Ovary (tissue), 3 donors: ENCODE results near the gene MELTF.

Experiments used
- EP300 ChIP-seq: sonication (generic); formaldehyde crosslinking; IDR thresholded peaks from one replicate; pipeline ENCODE4 v1.6.1; 2017; ENCODE audit warnings: antibody characterized with exemption
- POLR2A ChIP-seq: fragments of 450-650 bp; IDR thresholded peaks from one replicate; pipeline ENCODE4 v1.6.1; 2017; ENCODE audit warnings: antibody characterized with exemption, mild to moderate bottlenecking, moderate library complexity
- TF ChIP-seq, protein P1 (sequence below), 3 donors: fragments of 450-650 bp in 2 of 3; fragments of 200-600 bp in 1 of 3; IDR thresholded peaks; one replicate each; pipeline versions ENCODE4 v1.5.1 to v1.8.0; 2016 to 2022; ENCODE audit warnings: antibody characterized with exemption in 3 of 3, mild to moderate bottlenecking in 1 of 3
- donor health status: DM: no; HTN: no; CAD: no.

DNA sequence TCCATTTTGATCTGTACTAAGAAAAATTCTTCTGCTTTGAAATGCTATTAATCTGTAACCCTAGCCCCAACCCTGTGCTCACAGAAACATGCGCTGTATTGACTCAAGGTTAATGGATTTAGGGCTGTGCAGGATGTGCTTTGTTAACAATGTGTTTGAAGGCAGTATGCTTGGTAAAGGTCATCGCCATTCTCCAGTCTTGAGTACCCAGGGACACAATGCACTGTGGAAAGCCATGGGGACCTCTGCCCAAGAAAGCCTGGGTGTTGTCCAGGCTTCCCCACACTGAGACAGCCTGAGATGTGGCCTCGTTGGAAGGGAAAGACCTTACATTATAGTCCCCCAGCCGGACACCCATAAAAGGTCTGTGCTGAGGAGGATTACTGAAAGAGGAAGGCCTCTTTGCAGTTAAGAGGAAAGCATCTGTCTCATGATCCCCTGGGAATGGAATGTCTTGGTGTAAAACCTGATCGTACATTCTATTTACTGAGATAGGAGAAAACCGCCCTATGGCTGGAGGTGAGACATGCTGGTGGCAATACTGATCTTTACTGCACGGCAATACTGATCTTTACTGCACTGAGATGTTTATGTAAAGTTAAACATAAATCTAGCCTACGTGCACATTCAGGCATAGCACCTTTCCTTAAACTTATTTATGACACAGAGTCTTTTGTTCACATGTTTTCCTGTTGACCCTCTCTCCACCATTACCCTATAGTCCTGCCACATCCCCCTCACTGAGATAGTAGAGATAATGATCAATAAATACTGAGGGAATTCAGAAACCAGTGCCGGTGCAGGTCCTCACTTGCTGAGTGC is 67.3 kb downstream of the MELTF start:
- TF ChIP-seq, protein P1, sequence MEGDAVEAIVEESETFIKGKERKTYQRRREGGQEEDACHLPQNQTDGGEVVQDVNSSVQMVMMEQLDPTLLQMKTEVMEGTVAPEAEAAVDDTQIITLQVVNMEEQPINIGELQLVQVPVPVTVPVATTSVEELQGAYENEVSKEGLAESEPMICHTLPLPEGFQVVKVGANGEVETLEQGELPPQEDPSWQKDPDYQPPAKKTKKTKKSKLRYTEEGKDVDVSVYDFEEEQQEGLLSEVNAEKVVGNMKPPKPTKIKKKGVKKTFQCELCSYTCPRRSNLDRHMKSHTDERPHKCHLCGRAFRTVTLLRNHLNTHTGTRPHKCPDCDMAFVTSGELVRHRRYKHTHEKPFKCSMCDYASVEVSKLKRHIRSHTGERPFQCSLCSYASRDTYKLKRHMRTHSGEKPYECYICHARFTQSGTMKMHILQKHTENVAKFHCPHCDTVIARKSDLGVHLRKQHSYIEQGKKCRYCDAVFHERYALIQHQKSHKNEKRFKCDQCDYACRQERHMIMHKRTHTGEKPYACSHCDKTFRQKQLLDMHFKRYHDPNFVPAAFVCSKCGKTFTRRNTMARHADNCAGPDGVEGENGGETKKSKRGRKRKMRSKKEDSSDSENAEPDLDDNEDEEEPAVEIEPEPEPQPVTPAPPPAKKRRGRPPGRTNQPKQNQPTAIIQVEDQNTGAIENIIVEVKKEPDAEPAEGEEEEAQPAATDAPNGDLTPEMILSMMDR (IDR thresholded peaks at IDR 0.05), result no peak
- TF ChIP-seq POLR2A, result no peak
- TF ChIP-seq EP300, result no peak
